Tibial nerve (tissue), 4 donors: ENCODE data around the gene SNRNP70.

ENCODE experiments used
- EP300 ChIP-seq, 2 donors: sonication (generic); formaldehyde crosslinking; IDR thresholded peaks; one replicate each; pipeline ENCODE4 v1.6.1; 2017; ENCODE audit warnings: antibody characterized with exemption in 2 of 2, mild to moderate bottlenecking in 1 of 2
- POLR2A ChIP-seq, 2 donors: fragments of 450-650 bp; IDR thresholded peaks; one replicate each; pipeline ENCODE4 v1.6.1; 2017; ENCODE audit warnings: antibody characterized with exemption in 2 of 2, mild to moderate bottlenecking in 2 of 2, moderate library complexity in 2 of 2
- TF ChIP-seq, protein P1 (sequence below), 5 experiments: fragments of 200-600 bp in 3 of 5; fragments of 450-650 bp in 2 of 5; sonication (generic) in 3 of 5; IDR thresholded peaks; one replicate each; pipeline ENCODE4 v1.5.1; 2016 to 2019; ENCODE audit warnings: antibody characterized with exemption in 5 of 5, mild to moderate bottlenecking in 3 of 5, moderate library complexity in 2 of 5

DNA sequence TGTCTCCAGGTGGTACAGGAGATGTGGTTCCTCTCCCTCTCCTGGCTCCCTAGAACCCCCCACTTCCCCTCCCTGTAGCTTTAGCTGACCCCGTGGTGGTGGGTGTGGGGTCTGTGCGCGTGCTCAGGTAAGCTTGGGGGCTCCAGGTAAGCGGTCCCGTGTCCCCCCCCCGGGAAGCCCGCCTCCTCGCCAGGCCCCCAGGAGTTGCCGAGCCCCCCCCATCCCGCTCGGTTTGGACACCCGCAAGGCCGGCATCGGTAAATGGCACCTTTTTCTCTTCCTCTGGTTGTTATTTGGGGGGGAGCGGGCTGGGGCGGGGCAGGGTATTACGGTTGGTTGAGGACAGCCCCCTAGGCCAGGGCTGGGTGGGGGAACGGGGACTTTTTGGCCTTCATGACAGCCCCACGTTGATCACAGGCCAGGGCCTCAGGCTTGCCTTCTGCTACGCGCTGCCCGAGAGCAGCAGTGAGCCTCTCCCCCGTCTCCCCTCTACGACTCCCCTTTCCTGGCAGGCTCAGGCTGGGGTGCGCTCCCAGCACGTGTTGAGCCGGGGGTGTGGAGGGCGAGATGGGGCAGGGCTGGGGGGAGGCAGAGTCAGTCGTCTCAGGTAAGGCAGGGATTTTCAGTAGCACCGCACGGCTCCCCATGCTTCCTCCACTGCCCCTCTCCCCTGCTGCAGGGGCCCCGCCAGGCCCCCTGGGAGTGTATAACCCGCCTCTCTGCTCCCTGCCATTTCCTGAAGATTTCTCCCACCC, 18.3 kb downstream of the SNRNP70 start:
- TF ChIP-seq POLR2A (IDR thresholded peaks at IDR 0.05) = no peak
- TF ChIP-seq, protein P1, sequence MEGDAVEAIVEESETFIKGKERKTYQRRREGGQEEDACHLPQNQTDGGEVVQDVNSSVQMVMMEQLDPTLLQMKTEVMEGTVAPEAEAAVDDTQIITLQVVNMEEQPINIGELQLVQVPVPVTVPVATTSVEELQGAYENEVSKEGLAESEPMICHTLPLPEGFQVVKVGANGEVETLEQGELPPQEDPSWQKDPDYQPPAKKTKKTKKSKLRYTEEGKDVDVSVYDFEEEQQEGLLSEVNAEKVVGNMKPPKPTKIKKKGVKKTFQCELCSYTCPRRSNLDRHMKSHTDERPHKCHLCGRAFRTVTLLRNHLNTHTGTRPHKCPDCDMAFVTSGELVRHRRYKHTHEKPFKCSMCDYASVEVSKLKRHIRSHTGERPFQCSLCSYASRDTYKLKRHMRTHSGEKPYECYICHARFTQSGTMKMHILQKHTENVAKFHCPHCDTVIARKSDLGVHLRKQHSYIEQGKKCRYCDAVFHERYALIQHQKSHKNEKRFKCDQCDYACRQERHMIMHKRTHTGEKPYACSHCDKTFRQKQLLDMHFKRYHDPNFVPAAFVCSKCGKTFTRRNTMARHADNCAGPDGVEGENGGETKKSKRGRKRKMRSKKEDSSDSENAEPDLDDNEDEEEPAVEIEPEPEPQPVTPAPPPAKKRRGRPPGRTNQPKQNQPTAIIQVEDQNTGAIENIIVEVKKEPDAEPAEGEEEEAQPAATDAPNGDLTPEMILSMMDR (IDR thresholded peaks at IDR 0.05) = no peak
- no peak for TF ChIP-seq EP300 (IDR thresholded peaks at IDR 0.05)
